CD4-positive, alpha-beta T cell treated with Interleukin-4 for 4 hours (primary cell): ENCODE results near the gene HHLA2.
A peak's percentile ranks its signal among the peaks of the same experiment; 100 is the strongest.

Experiments used
- DNase-seq: peaks from one replicate; pipeline ENCODE4 v3.0.0-alpha.2; 2020

The HHLA2 gene

DNA sequence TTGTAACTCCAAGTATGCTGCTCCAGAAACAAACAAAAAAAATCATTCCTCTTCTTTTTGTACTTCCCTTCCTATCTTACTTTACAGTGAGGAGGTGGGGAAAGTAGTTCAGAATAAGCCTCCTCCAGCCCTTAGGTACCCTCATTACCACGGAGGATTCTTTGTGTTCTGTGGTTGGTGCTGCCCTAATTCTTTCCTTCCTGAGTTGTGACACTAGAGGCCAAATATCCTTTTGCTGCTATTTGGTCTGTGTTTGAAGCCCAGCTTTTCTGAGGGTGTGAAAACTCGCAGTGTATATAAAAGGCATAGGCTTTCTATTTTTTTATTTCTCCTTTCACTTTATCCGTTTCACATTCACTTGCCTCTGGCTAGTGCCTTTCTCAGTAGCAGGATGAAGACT is 98.2 kb downstream of the HHLA2 start:
- DNase-seq, result no peak

DNA sequence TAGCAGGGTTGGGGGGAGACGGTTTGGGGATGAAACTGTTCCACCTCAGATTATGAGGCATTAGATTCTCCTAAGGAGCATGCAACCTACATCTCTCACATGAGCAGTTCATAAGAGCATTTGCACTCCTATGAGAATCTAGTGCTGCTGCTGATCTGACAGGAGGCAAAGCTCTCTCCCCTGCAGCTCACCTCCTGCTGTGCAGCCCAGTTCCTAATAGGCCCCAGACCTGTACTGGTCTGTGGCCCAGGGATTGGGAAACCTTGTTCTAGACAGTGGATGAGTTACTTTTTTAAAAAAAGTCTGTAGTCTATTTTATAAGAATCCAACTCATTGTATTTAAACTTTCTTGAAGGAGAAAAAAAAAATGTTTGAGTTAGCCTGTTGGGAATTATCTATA is 100.0 kb downstream of the HHLA2 start:
- no peak for DNase-seq

DNA sequence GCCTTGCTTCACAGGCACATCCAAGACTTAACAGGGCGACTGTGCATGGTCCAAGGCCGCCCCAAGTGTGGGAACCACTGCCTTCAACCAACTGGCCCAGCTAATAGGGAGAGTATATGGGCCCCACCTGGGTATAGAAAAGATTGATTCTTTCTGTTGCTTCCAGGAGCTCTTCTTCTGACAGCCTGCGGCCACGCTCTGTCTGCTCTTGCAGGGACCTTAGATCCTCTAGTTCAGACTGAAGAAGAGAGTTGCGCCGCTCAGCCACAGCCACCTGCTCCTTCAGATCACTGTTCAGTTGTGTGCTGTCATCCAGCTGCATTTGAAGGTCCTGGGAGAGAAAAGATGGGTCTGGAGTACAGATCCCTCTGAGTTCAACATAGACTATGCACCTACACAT is 102.2 kb downstream of the HHLA2 start:
- DNase-seq, result no peak

DNA sequence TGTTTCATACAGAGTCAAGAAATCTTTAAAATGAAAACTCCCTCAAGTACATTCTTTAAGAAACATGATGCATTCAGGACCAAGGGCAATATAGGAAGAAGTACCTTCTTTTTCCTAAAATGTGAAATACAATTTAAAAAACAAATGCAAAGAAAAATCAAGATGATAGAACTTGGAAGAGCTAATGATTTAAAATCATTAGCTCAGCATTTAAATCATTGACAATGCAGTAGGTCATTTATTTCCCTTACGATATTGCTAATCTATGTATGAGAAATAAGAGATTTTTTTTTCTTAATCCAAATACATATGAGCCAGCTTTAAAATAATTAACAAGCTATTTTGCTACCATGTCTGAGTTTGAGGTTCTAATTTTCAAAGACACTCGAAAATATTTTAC is 105.5 kb downstream of the HHLA2 start:
- DNase-seq, result no peak

DNA sequence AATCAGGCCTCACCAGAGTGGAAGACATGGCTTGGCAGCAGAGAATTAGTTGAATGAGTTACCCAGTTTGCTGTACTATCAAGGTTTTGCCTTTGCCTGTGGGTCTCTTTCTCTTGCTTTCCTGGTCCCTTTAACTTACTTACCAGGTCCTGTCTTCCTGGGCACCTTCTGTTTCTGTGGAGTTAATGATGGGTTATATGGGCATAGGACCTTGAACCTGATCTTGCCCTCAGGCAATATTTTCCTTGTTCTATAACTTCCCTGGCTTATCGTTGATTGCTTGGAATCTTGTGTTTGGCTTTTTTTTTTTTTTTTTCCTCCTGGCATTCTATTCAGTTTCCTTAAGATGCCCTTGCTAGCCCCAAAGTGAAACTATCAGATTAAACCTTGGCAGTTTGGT is 106.8 kb downstream of the HHLA2 start:
- DNase-seq, result no peak

DNA sequence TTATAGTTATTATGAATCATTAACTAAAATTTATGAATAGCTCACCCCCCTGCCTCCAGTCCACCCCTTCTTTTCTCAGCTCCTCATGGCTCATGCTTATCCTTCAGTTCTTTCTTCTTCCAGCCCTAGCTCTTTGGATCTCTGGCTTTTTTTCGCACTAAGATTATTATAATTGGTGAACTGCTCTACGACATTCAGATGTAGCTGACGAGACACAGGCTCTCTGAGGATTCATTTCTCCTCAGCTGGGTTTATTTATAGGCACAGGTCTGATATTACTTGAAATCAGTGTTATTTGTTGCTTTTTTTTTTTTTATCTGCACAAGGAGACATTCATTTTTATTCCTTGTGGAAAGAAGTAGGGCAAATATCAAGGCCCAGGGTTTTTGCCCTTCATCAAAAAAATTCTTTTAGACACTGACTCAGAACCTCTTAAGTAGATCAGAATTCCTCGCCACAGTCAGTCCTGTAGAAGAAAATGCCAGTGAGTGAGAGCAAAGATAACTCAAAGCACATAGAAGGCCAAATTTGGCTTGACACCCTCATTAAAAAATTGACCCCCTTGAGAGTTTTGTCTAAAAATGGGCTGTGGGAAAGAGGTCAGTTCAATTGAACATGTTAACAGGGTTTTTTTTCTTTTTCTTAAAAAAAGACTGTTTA is 107.5 kb downstream of the HHLA2 start:
- DNase-seq, result no peak

DNA sequence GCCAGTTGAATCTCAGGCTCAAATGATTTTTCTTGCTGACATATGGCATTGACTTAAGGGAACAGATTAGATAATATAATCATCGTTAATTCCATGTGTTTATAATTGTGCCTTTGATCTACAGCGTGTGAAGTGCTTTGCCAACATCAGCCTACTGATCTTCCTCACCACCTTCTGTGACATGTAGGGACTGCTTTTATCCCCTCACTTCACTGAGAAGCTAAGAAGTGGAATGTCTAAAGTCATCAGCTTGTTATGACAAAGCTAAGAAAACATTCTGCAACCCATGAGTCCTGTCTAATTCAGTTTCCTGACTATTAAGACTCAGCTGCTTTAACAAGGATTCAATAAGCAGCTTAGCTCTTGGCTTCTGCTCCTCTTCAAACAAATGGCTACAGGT is 108.0 kb downstream of the HHLA2 start:
- no peak for DNase-seq

DNA sequence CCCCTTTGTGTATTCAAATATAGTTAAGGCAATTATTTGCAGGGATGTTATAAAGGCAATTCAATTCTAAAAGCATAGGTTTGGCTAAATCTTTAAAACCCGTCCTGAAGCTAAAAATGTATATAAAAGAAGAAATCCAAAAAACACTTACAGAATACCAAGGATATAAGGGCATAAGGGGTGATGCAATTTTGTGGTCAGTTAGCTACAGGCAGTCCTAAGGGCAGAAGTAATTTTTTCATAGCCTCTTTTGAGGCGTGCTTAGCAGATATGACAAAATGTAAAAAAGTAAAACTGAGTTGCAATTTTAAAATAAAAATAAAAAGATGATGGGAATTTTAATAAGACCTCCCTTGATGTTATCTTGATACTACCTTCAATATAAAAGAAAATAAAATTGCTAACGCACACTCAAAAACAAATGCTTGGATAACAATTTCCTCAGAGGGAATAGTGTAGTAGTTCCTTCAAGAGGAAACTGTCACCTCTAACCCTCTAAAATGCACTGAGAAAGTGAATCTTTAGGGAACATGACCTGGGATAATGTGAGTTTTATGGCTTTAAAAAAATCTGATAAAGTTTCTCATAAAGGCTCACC is 109.8 kb downstream of the HHLA2 start:
- no peak for DNase-seq

DNA sequence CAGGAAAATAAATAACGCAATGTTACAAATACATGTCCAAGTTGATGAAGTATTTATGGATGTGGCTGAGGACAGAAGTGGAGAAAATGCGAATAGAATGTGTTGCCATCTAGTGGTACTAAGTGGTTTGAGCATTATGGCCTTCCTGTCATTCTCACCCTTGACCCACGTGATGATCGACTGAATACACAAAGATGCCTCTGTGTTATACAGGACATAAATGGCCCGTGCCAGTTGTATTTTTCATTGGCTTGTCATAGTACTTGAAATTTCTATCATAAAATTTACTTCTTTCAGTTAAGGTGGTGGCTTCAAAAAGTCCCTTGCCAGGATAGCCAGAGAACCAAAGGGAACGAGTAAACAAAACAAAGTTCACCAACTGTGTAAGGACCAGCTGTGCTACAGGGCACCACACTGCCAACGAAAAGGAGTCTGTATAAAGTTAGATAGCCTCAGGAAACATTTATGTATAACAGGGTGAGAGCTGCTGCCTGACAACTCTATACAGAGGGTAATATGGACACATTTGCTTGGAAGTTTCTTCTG is 110.4 kb downstream of the HHLA2 start:
- DNase-seq, result peak; percentile 65

DNA sequence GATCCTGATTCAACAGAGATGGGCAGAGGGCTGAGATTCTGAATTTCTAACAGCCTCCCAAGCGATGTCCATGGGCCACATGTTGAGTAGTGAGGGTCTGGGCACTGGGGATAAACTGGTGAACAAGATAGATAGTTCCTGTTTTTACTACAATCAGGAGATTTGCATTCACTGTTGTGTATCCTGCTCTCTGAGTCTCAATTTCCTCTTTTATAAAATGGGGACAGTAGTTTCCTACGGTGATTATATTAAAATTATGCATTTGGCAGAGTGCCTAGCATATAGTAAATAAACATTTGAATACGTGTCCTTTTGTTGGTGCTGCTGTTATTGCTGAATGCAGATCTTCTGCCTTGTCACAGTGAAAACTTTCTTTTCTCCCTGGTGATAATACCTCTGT is 111.5 kb downstream of the HHLA2 start:
- DNase-seq, result no peak

DNA sequence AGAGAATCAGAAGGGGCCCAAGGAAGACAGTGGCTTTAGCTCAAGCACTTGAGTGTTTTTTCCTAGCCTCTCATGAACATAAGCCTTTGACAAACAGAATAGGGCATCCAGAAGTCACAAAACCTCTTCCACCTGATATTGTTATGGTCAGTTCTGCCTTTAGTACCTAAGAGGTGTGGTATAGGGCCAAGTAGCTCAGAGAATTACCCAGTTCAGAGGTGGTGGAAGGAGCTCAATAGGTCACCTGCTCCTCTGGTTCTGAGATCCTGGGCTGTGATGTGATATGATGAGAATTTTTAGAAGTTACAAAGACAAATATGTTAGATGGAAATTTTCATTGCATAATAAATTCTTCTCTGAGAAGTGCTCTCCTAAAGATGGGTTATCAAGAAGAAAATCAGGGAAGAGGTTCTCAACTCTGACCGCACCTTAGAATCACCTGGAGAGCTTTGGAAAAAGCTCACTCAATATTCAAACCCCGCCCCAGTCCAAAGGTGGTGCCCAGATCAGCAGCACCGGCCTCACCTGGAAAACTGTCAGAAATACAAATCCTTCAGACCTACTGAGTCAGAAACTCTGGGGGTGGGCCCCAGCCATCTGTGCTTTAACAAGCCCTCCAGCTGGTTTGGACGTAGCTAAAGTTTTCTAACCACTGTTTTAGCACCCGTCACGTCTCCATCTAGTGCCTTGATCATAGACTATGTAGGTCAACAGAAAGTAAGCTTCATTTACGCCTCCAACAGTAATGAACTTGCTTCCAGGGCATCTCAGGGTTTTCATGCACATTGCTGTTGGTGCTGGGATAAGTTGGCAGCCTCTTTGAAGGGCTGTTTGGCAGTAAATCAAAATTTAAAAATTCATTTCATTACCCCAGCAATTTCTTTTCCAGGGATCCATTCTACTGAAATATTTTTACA is 112.8 kb downstream of the HHLA2 start:
- DNase-seq, result no peak

DNA sequence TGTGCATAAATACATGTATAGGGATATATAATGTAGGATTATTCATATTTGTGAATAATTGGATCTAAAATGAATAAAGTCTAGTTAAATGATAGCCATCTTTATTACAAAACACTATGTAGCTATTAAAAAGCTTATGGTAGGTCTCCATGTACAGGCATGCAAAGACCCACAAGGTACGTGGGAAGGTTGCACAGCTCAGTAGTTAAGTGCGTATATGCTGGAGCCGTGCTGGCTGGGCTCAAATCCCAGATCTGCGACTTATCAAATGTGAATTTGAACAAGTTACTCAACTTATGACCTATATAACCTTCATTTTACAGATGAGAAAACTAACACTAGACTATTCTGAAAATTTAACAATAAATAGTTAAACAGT is 113.4 kb downstream of the HHLA2 start:
- DNase-seq, result no peak

DNA sequence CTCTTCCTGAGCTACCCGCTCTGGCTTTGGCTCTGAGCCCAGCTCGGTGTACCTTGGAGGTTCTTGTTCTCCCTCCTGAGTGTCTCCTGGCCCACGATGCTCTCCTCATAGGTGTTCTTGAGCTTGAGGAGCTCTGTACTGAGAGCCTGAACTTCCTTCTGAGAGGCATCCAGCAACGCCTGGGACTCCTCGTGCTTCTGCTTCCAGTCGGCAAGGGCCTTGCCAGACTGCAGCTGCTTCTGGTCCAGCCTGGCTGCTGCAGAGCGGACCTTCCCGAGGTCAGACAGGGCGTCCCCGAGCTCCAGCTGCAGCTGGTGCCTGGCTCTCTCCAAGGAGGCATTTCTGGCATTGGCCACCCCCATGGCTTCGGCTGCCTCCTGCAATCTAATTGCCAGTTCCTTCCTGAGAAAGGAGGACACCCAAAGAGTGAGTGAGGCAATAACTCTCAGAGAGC is 114.2 kb downstream of the HHLA2 start:
- no peak for DNase-seq

DNA sequence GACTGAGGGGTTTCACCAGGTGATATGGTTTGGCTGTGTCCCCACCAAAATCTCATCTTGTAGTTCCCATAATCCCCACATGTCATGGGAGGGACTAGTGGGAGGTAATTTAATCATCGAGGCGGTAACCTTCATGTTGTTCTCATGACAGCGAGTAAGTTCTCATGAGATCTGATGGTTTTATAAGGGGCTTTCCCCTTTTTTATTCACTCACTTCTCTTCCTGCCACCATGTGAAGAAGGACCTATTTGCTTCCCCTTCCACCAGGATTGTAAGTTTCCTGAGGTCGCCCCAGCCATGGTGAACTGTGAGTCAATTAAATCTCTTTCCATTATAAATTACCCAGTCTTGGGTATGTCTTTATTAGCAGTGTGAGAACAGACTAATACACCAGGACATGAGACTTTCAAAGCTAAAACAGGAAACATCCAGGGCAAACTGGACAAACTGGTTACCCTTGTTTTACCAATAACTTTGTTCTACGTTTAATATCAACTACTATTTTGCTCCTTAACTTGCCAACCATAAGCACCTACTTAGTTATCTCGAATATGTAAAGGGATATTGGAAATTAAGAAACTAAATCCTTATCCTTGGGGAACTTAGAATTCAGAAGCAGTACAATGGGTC is 115.9 kb downstream of the HHLA2 start:
- no peak for DNase-seq

DNA sequence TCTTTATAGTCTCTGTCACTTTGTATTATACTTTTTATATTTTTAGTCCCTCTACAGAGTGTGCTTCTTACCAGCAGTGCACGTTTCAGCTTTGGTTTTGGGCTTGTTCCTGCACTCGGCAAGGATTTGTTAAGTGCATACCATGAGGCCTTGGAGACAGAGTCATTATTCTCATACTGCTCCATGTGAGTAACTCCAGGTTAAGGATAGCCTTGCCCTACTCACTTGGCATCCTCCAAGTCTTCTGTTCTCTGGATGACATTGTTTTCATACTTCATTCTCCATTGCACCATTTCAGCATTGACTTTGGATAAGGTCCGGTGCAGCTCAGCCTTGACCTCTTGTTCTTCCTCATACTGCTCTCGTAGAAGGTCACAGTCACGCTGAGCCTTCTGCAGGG is 117.7 kb downstream of the HHLA2 start:
- DNase-seq, result no peak

DNA sequence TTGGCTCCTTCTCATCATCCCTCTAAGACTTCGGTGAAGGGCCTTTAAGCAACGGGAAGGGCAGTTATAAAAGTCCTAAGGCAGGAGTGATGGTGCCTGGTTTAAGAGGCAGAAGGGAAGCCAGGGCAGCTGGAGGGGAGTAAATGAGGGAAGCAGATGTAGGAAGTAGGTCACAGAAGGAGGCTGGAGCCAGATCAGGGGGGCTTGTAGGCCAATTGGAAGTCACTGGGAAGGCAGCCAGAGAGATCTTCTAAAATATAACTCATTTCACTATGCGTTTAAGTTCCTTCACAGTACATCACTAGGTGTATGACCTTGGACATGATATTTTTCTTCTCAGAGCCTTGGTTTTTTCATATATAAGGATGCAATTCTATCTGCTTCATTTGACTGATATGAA is 119.3 kb downstream of the HHLA2 start:
- no peak for DNase-seq

DNA sequence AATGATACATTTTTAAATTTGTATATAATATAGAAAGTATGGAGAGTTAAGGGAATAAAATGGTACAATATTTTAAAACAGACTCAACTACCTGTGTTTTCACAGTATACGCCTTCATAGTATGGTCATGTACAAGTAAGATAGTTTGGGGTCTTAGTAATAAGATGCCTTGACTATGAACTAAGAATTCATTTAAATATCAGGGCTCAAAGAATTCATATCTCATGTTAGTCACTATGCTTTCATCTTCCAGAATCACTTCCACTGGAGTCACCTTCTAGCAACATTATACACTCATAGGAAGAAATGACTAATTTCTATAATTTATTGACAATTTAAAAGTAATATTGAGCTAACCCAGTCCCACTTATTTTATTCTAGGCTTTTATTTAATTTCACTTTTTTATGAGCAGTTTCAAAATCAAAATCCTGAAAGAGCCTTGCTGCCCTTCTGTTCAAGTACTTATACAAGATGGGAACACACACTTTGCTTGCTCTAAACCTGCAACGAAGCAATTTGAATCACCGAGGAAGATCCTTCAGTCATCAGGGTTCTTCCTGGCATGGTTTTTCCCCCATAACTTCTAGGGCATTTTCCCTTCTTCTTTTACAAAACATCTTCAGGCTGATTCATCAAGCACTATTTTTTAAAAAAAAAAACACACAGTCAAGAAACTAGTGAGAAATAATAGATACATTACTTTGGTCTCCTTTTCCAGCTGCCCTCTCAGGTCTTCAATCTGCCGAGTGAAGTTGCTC is 119.9 kb downstream of the HHLA2 start:
- DNase-seq, result no peak

DNA sequence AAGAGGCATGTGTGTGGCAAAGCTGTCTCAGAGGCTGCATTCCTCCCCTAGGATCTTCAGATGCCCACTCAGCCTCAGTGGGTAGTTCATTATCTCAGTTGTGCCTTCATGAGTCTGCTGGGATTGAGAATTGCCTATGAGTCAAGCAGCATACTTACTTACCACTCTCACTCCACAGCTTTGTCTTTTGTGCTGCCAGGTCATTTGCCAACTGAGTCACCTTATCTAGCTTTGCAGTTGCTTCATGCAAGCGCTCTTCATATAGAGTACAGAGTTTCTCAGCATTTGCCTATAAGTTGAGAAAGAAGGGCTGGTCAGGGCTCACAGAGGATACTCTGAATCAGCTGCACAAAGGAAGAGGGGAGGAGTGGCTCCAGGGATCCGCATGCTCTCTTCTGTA is 124.6 kb downstream of the HHLA2 start:
- DNase-seq, result no peak
